GM12872 (cell line): ENCODE measurements around the gene AQP2.

Source experiments
- TF ChIP-seq, protein P1 (sequence below): IDR thresholded peaks from 3 replicates; pipeline ENCODE4 v1.5.1; 2011; ENCODE audit warnings: low read depth, mild to moderate bottlenecking, low read length, moderate library complexity; ENCODE audit not compliant: insufficient read depth

Gene AQP2

DNA sequence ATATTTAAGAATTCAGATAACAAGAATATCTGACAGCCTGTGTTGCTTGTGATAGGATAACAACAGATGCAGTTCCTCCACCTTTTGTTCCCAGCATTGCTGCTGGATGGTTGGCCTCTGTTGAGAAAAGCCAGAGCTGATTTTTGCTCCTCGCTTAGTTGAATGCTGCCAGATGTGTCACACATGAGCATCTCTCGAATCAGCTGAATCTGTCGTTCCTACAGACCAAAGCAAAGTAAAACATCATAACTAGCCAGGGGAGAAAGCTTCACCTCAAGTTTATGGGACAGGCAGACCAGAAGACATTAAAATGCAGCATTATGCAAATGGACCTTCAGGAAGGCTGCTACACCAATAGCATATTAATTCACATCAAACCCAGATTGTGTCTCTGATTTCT lies 54.6 kb downstream of the AQP2 start:
- TF ChIP-seq, protein P1, sequence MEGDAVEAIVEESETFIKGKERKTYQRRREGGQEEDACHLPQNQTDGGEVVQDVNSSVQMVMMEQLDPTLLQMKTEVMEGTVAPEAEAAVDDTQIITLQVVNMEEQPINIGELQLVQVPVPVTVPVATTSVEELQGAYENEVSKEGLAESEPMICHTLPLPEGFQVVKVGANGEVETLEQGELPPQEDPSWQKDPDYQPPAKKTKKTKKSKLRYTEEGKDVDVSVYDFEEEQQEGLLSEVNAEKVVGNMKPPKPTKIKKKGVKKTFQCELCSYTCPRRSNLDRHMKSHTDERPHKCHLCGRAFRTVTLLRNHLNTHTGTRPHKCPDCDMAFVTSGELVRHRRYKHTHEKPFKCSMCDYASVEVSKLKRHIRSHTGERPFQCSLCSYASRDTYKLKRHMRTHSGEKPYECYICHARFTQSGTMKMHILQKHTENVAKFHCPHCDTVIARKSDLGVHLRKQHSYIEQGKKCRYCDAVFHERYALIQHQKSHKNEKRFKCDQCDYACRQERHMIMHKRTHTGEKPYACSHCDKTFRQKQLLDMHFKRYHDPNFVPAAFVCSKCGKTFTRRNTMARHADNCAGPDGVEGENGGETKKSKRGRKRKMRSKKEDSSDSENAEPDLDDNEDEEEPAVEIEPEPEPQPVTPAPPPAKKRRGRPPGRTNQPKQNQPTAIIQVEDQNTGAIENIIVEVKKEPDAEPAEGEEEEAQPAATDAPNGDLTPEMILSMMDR = no peak

- TF ChIP-seq, protein P1 = no peak
Measured at GRCh38 chr12:50006280-50006679, 55.7 kb downstream of the AQP2 start.

GRCh38 chr12:50006754-50007442 lies 56.4 kb downstream of the AQP2 start:
- TF ChIP-seq, protein P1 = no peak
